NCI-H1092 (cell line): ENCODE results near the gene DYNC2I2.

Source experiments
- DNase-seq: peaks from one replicate; lab custom pipeline; 2025; lab: John Stamatoyannopoulos, UW

The DYNC2I2 gene

GRCh38 chr9:128636024-128636390, 20.6 kb downstream of the DYNC2I2 start:
- DNase-seq, result peak; percentile 36

- DNase-seq, result peak; percentile 41
These were observed 21.2 kb downstream of the DYNC2I2 start for GRCh38 chr9:128635266-128636023.

GRCh38 chr9:128634651-128635262, 21.9 kb downstream of the DYNC2I2 start:
- DNase-seq, result no peak

- no peak for DNase-seq
These were observed 22.5 kb downstream of the DYNC2I2 start for GRCh38 chr9:128634111-128634510.

GRCh38 chr9:128633601-128634000, 23.0 kb downstream of the DYNC2I2 start:
- no peak for DNase-seq

- DNase-seq, result no peak
These were observed 23.6 kb downstream of the DYNC2I2 start for GRCh38 chr9:128633057-128633456.

GRCh38 chr9:128632486-128632885, 24.2 kb downstream of the DYNC2I2 start:
- DNase-seq, result no peak

- DNase-seq, result no peak
These were observed 24.6 kb downstream of the DYNC2I2 start for GRCh38 chr9:128632066-128632465.

- DNase-seq, result no peak
These were observed 25.0 kb downstream of the DYNC2I2 start for GRCh38 chr9:128631636-128632035.

GRCh38 chr9:128629852-128630545, 26.6 kb downstream of the DYNC2I2 start:
- DNase-seq, result no peak

- no peak for DNase-seq
These were observed 27.5 kb downstream of the DYNC2I2 start for GRCh38 chr9:128629136-128629535.

GRCh38 chr9:128628471-128629048, 28.1 kb downstream of the DYNC2I2 start:
- DNase-seq, result no peak

- no peak for DNase-seq
These were observed 28.7 kb downstream of the DYNC2I2 start for GRCh38 chr9:128627906-128628305.

GRCh38 chr9:128627127-128627715, 29.4 kb downstream of the DYNC2I2 start:
- DNase-seq, result no peak

GRCh38 chr9:128626181-128626580, 30.5 kb downstream of the DYNC2I2 start:
- no peak for DNase-seq

GRCh38 chr9:128625391-128626146, 31.1 kb downstream of the DYNC2I2 start:
- no peak for DNase-seq

GRCh38 chr9:128624566-128624965, 32.1 kb downstream of the DYNC2I2 start:
- no peak for DNase-seq

- DNase-seq, result no peak
These were observed 34.8 kb downstream of the DYNC2I2 start for GRCh38 chr9:128621730-128622455.

- no peak for DNase-seq
These were observed 36.9 kb downstream of the DYNC2I2 start for GRCh38 chr9:128619779-128620178.

GRCh38 chr9:128619127-128619526, 37.5 kb downstream of the DYNC2I2 start:
- DNase-seq, result no peak

GRCh38 chr9:128617943-128618342, 38.7 kb downstream of the DYNC2I2 start:
- no peak for DNase-seq
